OCI-LY1 (cell line): ENCODE results near the gene PEAR1.

Source experiments
- H2AFZ ChIP-seq: fragments of 200-600 bp; sonication (generic), shearing (Covaris generic); 2 replicates; pipeline ENCODE4 v1.6.0; 2014; ENCODE audit warnings: antibody characterized with exemption, mild to moderate bottlenecking, low read length
- H3F3A ChIP-seq: fragments of 200-600 bp; sonication (generic), shearing (Covaris generic); 2 replicates; pipeline ENCODE4 v1.6.0; 2014; ENCODE audit warnings: mild to moderate bottlenecking, antibody characterized with exemption, low read length, moderate library complexity; ENCODE audit not compliant: insufficient read depth
- H3K27ac ChIP-seq: fragments of 200-600 bp; sonication (generic); 2 replicates; pipeline ENCODE4 v1.5.1; 2014; ENCODE audit warnings: low read length, mixed run types, mild to moderate bottlenecking, low read depth; ENCODE audit not compliant: poor library complexity, severe bottlenecking
- H3K27me3 ChIP-seq: fragments of 200-600 bp; sonication (generic); 2 replicates; pipeline ENCODE4 v1.6.0; 2014; ENCODE audit warnings: antibody characterized with exemption, mild to moderate bottlenecking, low read length, moderate library complexity; ENCODE audit not compliant: insufficient read depth
- H3K36me3 ChIP-seq: fragments of 200-600 bp; sonication (generic); 2 replicates; pipeline ENCODE4 v1.6.1; 2014; ENCODE audit warnings: mild to moderate bottlenecking, antibody characterized with exemption, low read length, moderate library complexity, mixed read lengths; ENCODE audit not compliant: insufficient read depth
- H3K4me1 ChIP-seq: fragments of 200-600 bp; sonication (generic); 2 replicates; pipeline ENCODE4 v1.5.1; 2014; ENCODE audit warnings: mild to moderate bottlenecking, low read length, moderate library complexity; ENCODE audit not compliant: insufficient read depth, severe bottlenecking
- H3K4me2 ChIP-seq: fragments of 200-600 bp; sonication (generic), shearing (Covaris generic); 2 replicates; pipeline ENCODE4 v1.6.1; 2014; ENCODE audit warnings: low read length
- H3K4me3 ChIP-seq: fragments of 200-600 bp; sonication (generic); 2 replicates; pipeline ENCODE4 v1.5.1; 2014; ENCODE audit warnings: low read length, low read depth, mild to moderate bottlenecking, mixed read lengths; ENCODE audit not compliant: poor library complexity, severe bottlenecking
- H3K79me2 ChIP-seq: fragments of 200-600 bp; shearing (Covaris generic); 2 replicates; pipeline ENCODE4 v1.6.1; 2016; ENCODE audit warnings: mixed run types, low read length, mixed read lengths; ENCODE audit not compliant: insufficient read depth
- H3K9ac ChIP-seq: fragments of 200-600 bp; sonication (generic), shearing (Covaris generic); 2 replicates; pipeline ENCODE4 v1.6.1; 2014; ENCODE audit warnings: mild to moderate bottlenecking, low read length, mixed read lengths
- H3K9me2 ChIP-seq: fragments of 200-600 bp; sonication (generic), shearing (Covaris generic); 2 replicates; pipeline ENCODE4 v1.6.1; 2014; ENCODE audit warnings: low read depth, mild to moderate bottlenecking, low read length, mixed read lengths
- H3K9me3 ChIP-seq: fragments of 200-600 bp; shearing (Covaris generic); 2 replicates; pipeline ENCODE4 v1.6.1; 2014; ENCODE audit warnings: low read length, mixed read lengths
- H4K20me1 ChIP-seq: fragments of 200-600 bp; sonication (generic), shearing (Covaris generic); 2 replicates; pipeline ENCODE4 v1.6.0; 2016; ENCODE audit warnings: mild to moderate bottlenecking, low read length; ENCODE audit not compliant: insufficient read depth
- CTCF ChIP-seq: fragments of 200-600 bp; sonication (generic), shearing (Covaris generic); IDR thresholded peaks from 2 replicates; pipeline ENCODE4 v1.5.1; 2017; ENCODE audit warnings: mild to moderate bottlenecking, antibody characterized with exemption, low read length, moderate library complexity, mixed read lengths
- EZH2 ChIP-seq: fragments of 200-600 bp; sonication (generic), shearing (Covaris generic); IDR thresholded peaks from 2 replicates; pipeline ENCODE4 v1.8.0; 2017; ENCODE audit warnings: borderline replicate concordance, mixed run types, mild to moderate bottlenecking, antibody characterized with exemption, low read length, moderate library complexity, mixed read lengths

PEAR1 gene

GRCh38 chr1:156903328-156904091 lies 10.0 kb downstream of the PEAR1 start:
- Histone ChIP-seq H3K9me3 (no peaks in the 10 kb centered on the region), H3F3A (no peaks in the 10 kb centered on the region), H3K36me3 (no peaks in the 10 kb centered on the region), H3K9ac (no peak overlapping the region), H3K27me3 (0 out of 2 replicates have a peak, but pooled peaks cover 4% of the 10 kb centered on the region), H4K20me1 (no peaks in the 10 kb centered on the region), H3K4me1 (no peaks in the 10 kb centered on the region), H3K4me3 (no peak overlapping the region), H3K79me2 (no peaks in the 10 kb centered on the region), H2AFZ (no peak overlapping the region), H3K27ac (no peak overlapping the region), H3K9me2 (no peaks in the 10 kb centered on the region), H3K4me2 (no peak overlapping the region)
- TF ChIP-seq EZH2 (no peak), CTCF (no peak)

DNA sequence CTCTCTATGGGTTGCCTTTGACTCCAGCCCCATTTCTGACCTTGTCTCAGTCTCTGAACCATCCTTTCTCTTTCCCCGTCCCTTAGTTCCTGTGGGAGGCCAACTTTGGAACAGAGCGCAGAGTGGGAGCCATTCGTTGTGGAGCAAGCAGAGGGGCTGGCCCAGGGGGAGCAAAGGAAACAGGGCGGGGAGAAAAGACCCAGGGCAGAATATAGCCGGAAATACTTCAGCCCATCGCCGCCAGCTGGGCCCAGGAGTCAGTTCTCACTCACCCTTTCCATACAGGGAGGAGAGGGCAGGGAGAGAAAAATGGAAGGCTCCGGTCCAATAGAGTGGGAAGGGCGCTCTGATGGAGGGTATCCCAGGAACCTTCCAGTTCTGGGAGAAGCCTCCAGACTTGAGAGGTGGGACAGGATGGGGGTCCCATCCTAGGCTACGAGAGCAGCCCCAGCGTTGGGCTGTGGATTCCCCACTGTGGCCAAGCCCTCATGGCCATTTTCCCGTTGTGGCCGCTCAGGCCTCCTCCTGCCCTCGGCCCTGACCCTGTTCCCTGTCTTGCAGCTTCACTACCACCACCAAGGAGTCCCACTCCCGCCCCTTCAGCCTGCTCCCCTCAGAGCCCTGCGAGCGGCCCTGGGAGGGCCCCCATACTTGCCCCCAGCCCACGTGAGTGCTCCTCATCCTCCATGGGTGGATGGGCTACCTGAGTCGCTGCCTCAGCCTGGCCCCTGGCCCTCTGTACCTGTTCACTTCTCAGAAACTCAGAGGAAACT lies 10.9 kb downstream of the PEAR1 start:
- H2AFZ ChIP-seq = no peak overlapping the region
- no peaks in the 10 kb centered on the region for H4K20me1 ChIP-seq
- H3K4me1 ChIP-seq = no peaks in the 10 kb centered on the region
- H3K79me2 ChIP-seq = no peaks in the 10 kb centered on the region
- no peaks in the 10 kb centered on the region for H3F3A ChIP-seq
- no peaks in the 10 kb centered on the region for H3K36me3 ChIP-seq
- no peak overlapping the region for H3K27ac ChIP-seq
- no peaks in the 10 kb centered on the region for H3K9me3 ChIP-seq
- no peak overlapping the region for H3K4me2 ChIP-seq
- 0 out of 2 replicates have a peak, but pooled peaks cover 4% of the 10 kb centered on the region for H3K27me3 ChIP-seq
- TF ChIP-seq CTCF (no peak), EZH2 (no peak)
- H3K9ac ChIP-seq = no peak overlapping the region
- H3K4me3 ChIP-seq = no peak overlapping the region
- no peaks in the 10 kb centered on the region for H3K9me2 ChIP-seq

DNA sequence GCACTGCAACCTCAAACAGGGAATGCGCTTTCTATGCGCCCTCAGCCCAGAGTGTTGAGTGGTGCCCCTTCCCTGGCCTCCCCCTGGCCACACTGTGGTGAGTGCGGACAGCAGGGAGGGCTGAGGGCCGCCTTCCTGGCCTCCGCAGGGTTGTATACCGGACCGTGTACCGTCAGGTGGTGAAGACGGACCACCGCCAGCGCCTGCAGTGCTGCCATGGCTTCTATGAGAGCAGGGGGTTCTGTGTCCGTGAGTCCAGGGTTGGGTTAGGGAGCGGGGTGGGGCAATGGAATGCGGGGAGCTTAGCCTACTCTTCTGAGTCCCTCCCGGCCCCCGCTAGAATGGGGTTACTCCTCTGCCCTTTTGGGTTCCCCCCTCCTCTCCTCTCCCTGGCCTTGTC lies 11.7 kb downstream of the PEAR1 start:
- Histone ChIP-seq H3K27ac (no peak overlapping the region), H3K4me3 (no peak overlapping the region), H3K9me3 (no peaks in the 10 kb centered on the region), H3K9ac (no peak overlapping the region), H3K27me3 (0 out of 2 replicates have a peak, but pooled peaks cover 4% of the 10 kb centered on the region), H3F3A (no peaks in the 10 kb centered on the region), H2AFZ (no peak overlapping the region), H3K4me2 (no peak overlapping the region), H3K79me2 (no peaks in the 10 kb centered on the region), H3K9me2 (no peaks in the 10 kb centered on the region), H4K20me1 (no peaks in the 10 kb centered on the region), H3K4me1 (no peaks in the 10 kb centered on the region), H3K36me3 (no peaks in the 10 kb centered on the region)
- no peak for TF ChIP-seq EZH2
- TF ChIP-seq CTCF = no peak
